ENCODE measurements around the gene OTOS. TPM values are rescaled to one million over a fixed set of nuclear protein-coding genes. Genes with fewer than 3 reads are reported as not detected.

The OTOS gene
- total RNA-seq, 1 experiment from 2014 or later = not detected

- POLR2A ChIA-PET = no interaction called here
- intact Hi-C loops (cut with micrococcal nuclease; ENCODE audit: unreplicated experiment) (no loop called here), in situ Hi-C loops (cut with HindIII; ENCODE audit: low pct_unique_long_range_greater_than_20kb, low sequenced_read_pairs) (no loop called here)
- no TSS peak for BruUV-seq (replicated peaks)
- H3K36me3 ChIP-seq (ENCODE audit: control insufficient read depth, insufficient read depth, low read length) = no peaks in the 10 kb centered on the region
- H3K27ac ChIP-seq (ENCODE audit: low read length) = no peak overlapping the region
- H3K4me1 ChIP-seq (ENCODE audit: control insufficient read depth, insufficient read depth, low read length) = no peaks in the 10 kb centered on the region
- no peak overlapping the region for H3K4me3 ChIP-seq (ENCODE audit: low read depth in 2 of 2, low read length in 2 of 2)
- TF ChIP-seq REST (IDR thresholded peaks at IDR 0.05; ENCODE audit: insufficient read depth in 1 of 2, low read depth in 2 of 2, low read length in 1 of 2) (no peak), TCF7L2 (IDR thresholded peaks at IDR 0.05; ENCODE audit: low read depth, low read length) (no peak), CTCF (IDR thresholded peaks at IDR 0.05) (no peak), SIN3A (IDR thresholded peaks at IDR 0.05; ENCODE audit: borderline replicate concordance, insufficient read depth, low read depth, low read length) (no peak), POLR2AphosphoS5 (IDR thresholded peaks at IDR 0.05; ENCODE audit: low read depth, low read length) (no peak)
- H3K27me3 ChIP-seq (ENCODE audit: control insufficient read depth, insufficient read depth, low read length) = no peaks in the 10 kb centered on the region
- DNase-seq (ENCODE audit: low read depth, low spot score) (no peak), ATAC-seq (no peak)
- no peaks in the 10 kb centered on the region for H3K9me3 ChIP-seq (ENCODE audit: control insufficient read depth, insufficient read depth, low read depth, low read length)
- CTCF ChIA-PET = interaction anchor here (0.6 to 2.1 kb wide), 2 partner anchors 11 to 83 kb away, joined by 3 to 8 read pairs; no protein-coding TSS in a partner anchor
Observed at GRCh38 chr2:240142256-240142775, 1.9 kb upstream of the OTOS start.

GRCh38 chr2:240141736-240142135 is 1.3 kb upstream of the OTOS start:
- H3K4me3 ChIP-seq (ENCODE audit: low read depth in 2 of 2, low read length in 2 of 2) = no peak overlapping the region
- no peaks in the 10 kb centered on the region for H3K36me3 ChIP-seq (ENCODE audit: control insufficient read depth, insufficient read depth, low read length)
- in situ Hi-C loops (cut with HindIII; ENCODE audit: low pct_unique_long_range_greater_than_20kb, low sequenced_read_pairs) = no loop called here
- H3K4me1 ChIP-seq (ENCODE audit: control insufficient read depth, insufficient read depth, low read length) = no peaks in the 10 kb centered on the region
- DNase-seq (ENCODE audit: low read depth, low spot score) (no peak), ATAC-seq (no peak)
- H3K27ac ChIP-seq (ENCODE audit: low read length) = no peak overlapping the region
- intact Hi-C loops (cut with micrococcal nuclease; ENCODE audit: unreplicated experiment) = no loop called here
- CTCF ChIA-PET = interaction anchor here (0.6 kb wide), 1 partner anchor 10 kb away, joined by 3 read pairs; no protein-coding TSS in a partner anchor
- no peaks in the 10 kb centered on the region for H3K27me3 ChIP-seq (ENCODE audit: control insufficient read depth, insufficient read depth, low read length)
- POLR2A ChIA-PET = no interaction called here
- BruUV-seq (replicated peaks) = no TSS peak
- H3K9me3 ChIP-seq (ENCODE audit: control insufficient read depth, insufficient read depth, low read depth, low read length) = no peaks in the 10 kb centered on the region
- no peak for TF ChIP-seq POLR2AphosphoS5 (IDR thresholded peaks at IDR 0.05; ENCODE audit: low read depth, low read length)
- no peak for TF ChIP-seq CTCF (IDR thresholded peaks at IDR 0.05)
- TF ChIP-seq REST (IDR thresholded peaks at IDR 0.05; ENCODE audit: insufficient read depth in 1 of 2, low read depth in 2 of 2, low read length in 1 of 2) = no peak
- no peak for TF ChIP-seq TCF7L2 (IDR thresholded peaks at IDR 0.05; ENCODE audit: low read depth, low read length)
